HG03039 (cell line): ENCODE measurements around the gene TMEM82.

ENCODE experiments used
- ATAC-seq: cut with Tn5 transposase; IDR thresholded peaks from one replicate; pipeline ENCODE4 v1.9.1; 2021; ENCODE audit warnings: mild to moderate bottlenecking, moderate library complexity; ENCODE audit not compliant: unreplicated experiment

Gene TMEM82

DNA sequence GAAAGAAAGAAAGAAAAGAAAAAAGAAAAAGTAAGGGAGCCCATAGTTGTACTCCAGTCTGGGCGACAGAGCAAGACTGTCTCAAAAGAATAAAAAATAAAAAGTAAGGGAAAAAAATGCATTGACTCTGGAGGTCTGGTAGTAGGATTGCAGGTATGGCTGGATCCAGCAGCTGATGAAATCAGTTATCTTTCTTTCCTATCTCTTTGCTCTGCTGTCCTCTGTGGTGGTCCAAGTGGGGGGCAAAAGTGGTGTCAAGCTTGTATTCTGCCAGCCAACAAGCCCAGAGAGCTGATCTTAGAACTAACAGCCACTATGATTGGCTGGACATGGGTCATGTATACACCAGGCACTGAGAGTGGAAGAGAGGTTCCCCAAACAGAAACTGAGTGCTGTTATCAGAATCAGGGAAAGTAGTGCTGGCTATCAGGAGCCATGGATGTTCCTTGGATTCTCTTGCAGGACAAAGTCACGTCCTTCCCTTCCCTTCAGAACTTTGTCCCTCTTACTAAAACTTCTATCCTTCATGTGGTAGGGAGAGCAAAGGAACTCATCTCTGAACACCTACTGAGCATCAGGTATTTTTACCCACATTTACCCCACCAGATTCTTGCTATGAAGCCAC, 12.8 kb downstream of the TMEM82 start:
- no peak for ATAC-seq

DNA sequence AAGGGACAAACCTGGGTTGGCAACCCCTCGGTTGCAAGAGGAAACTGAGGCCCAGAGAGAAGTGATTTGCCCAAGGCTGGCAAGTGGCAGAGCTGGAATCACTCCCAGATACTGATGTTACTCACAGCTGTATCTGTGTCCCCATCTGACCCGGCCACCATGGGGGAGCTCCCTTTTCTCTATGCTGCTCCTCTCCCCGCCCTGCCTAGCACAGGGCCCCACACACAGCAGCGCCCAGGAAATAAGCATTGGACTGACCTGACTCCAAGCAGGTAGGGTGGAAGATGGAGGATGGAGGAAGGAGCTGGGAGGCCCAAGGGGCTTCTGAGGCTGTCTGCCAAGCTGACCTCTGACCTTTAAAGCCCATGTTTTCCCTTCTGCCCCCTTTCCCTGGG, 13.3 kb downstream of the TMEM82 start:
- ATAC-seq: no peak

DNA sequence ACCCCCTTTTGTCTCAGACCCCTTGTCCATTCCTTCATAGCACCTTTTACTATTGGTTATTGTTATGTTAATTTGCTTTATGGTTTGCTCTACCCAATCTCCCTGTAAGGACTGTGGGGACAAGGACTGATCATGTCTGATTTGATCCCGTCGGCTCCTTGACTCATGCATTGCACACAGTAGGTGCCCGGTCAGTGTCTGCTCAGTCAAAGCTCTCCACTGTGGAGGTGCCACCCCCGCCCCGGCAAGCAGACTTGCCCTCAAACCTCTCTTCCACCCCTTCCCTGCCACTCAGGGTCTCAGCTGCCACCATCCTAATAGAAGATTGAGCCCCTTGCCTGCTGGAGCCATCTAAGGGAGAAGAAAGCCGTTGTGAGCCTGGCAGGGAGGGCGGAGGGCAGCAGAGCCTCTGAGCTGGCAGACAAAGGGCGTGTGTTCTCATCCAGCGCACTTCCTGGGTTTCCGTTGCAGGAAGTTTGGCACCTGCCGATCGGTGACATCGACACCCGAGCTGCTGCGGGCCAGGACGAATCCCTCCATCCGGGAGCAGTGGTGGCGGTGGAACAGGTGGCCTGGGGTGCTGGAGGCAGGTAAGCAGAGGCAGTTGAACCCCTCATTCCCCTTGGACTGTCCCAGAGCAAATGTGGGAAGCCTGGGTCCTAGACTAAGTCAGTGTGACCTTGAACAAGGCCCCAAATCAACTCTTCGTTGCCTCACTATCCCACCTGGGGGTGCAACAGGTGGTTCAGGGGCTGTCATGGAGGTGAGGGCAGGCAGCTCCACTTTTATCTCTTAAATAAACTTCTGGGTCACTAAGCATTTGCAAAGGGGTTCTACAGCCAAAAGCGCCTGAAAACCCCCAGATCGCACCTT, 14.1 kb downstream of the TMEM82 start:
- ATAC-seq: no peak

DNA sequence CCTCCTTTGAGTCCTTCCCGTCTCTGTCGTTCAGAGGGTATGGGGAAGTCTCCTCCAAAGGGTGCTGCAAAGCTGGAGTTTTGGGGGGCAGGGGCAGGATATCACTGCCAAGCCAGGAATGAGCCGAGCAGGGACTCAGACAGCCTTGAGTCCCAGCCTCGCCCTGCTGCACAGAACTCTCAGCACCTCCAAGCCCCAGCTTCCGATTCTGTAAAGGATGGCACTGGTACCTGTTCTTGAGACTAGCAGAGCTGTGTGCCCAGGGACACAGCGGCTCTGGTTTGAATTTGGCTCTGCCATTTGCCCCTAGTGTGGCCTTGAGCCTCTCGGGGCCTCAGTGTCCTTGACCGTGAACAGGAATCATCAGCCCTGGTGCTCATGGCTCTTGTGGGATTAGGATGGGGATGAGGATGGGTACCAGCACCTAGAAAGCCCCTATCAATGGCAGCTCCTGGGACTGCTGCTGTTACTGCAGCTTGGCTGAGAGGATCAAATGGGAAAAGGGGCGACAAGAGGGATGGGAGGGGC, 14.8 kb downstream of the TMEM82 start:
- no peak for ATAC-seq

DNA sequence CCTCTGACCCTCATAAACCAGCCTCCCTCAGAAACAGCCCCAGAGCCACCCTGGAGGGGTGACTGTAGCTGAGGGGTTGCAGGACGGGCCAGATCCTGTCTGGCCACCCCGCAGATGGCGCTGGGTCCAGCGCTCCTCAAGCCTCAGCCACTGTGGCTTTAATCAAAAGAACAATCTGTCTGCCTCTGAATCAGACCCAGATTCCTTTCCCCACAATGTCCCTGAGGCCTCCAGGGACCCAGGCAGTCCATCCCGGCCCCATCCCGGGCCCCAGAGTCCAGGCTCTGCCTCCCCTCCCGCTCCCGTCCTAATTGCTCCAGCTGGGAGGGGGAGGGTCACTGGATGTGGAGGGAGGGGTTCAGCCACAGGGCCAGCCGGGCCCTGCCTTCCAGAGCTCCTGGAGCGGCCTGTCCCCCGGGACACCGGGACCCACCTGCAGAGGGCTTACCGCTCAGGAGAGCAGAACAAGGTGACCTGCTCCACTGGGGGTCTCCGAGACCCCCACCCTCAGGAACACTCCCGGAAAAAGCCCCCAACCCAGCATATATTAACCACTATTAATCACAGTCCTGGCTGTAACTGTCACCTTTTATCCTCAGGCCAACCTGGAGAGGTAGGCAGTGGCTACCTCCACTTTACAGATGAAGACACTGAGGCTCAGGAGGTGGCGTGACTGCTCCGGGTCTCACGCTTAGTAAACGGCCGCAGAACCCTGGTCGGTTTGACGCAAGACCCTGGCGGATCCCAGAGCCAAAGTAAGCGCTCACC, 15.5 kb downstream of the TMEM82 start:
- no peak for ATAC-seq

DNA sequence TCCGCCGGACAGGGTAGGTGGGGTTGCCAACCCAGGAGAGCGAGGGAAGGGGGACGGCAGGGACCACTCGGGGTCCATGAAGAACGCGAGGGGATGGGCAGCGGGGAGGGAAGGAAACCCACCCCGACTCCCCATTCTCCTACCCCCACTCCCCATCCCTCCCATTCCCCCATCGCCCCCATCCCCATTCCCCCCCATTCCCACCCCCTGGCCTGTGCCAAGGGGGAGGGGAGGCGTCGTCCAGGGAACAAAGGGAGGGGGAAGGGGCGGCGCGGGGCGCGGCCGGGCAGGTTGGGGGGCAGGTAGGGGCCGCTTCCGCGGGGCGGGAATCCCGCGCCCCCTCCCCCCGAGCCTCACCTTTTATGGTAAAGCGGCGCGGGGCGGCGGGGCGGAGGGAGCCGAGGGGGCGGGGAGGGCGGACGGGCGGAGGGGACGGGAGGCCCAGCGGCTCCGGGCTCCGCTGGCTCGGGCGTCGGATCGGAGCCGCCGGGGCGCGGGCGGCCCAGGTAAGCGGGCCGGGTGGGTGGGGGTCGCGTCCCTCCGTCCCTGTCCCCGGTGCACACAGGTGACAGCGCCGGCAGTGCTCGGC, 16.1 kb downstream of the TMEM82 start, which contains the start of gene FBLIM1:
FBLIM1 (plus strand) TSS at position 453 of the 589 bp plus-strand sequence. CDS start 6,189 bp downstream, outside the sequence.
- ATAC-seq: no peak

DNA sequence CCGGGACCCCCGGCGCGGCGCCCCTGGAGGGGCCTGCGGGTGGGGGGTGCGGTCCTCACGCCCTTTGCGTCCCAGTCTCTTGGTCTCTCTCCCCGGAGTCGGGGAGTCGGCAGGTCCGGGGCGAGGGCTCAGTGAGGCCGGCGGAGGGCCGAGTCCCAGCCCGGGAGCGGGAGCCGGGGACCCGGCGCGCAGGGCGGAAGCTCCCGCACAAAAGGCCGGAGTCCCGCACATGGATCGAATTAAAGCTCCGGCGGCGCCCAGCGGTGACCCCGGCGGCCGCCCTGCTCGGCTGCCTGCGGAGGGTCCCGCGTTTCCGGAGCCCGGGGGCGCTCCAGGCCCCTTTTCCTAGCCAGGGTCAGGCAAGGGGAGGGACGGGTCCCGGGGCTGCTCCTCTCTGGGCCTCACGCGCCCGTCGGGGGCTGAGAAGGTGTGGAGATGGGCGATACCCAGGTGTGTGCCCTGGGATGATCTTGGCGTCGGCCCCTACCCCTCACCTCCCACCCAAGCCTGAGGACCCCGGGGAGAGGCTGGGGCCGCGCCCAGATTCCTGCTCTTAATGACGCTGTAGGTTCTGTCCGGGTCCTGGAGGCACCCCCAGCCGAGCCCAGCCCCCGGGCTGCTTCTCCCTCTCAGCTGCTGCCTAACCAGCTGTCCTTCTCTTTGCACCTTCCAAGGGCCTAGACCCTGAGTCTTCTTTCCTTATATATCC, 16.8 kb downstream of the TMEM82 start:
- ATAC-seq: no peak

DNA sequence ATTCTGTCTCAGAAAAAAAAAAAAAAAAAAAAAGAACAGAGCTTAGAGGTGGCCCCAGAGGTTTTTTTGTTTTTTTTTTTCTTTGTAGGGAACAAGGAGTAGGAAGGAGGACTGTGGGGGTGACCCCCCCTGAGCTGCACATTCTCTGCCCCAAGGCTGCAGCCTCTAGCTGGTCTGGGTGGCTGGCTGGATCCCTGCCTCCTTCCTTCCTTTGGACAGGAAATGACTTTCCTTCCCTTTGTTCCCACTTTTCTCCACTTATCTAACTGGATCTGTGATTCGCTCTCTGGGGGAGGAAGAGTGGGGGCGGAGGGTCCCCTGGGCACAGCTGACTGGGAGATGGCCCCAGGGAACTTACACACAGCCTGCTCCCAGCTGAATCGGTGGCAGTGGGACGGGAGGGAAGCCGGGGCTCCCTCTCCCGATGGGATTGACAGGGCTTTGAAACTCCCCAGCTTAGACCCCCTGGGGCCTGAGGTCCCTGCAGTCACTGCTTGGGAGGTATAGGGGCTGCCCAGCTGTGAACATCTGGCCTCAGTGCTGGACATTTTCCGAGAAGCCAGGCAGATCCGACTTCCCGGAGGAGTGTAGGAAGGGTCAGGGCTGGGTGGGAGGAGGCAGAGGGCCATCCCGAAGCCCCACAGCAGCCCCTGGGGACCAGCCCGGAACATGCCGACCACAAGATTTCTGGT, 18.4 kb downstream of the TMEM82 start:
- no peak for ATAC-seq

DNA sequence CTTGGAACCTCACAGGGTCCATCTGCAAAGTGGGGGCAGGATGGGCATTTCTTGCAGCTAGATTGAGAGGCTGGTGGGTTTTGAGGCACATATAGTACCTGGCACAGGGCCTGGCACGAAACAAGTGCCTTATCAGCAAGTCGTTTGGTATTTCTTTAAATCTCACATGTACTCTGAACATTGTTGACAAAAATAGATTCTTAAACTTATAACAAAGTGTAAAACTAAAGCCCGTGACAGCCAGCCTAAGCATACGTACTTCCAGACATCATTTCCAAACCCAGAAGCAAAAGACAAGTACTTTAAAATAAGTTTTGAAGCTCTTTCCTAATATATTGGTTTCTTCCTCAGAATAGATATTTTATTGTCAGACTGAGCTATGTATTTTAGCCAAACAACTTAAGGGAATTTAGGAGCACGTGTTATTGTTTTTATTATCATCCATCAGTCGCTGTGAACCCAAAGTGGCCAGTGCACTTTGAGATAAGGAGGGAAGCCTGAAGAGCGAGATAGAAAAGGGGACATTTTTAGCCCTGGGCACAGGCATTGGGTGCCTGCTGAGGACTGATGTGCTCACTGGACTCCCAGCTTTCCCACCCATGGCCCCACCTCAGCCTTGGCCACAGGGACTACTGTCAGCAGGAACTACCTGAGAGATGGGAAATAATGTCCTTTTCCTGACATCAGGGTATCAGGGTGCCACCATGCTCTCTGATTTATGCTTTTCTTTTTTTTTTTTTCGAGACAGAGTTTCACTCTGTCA, 19.2 kb downstream of the TMEM82 start:
- no peak for ATAC-seq

DNA sequence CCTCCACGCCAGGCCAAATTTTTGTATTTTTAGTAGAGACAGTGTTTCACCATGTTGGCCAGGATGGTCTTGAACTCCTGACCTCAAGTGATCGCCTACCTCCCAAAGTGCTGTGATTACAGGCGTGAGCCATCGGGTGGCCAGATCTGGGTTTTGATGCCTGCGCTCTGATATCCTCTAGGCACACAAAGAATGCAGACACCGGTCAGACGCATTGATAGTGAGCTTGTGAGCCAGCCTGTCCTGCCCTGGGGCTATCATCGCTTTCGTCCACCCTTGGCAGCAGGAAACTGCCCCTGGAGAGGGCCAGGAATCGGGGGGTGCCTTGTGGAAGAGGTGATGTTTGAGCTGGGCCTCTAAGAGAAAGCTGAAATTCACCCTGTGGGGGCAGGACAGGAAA, 20.2 kb downstream of the TMEM82 start:
- no peak for ATAC-seq

DNA sequence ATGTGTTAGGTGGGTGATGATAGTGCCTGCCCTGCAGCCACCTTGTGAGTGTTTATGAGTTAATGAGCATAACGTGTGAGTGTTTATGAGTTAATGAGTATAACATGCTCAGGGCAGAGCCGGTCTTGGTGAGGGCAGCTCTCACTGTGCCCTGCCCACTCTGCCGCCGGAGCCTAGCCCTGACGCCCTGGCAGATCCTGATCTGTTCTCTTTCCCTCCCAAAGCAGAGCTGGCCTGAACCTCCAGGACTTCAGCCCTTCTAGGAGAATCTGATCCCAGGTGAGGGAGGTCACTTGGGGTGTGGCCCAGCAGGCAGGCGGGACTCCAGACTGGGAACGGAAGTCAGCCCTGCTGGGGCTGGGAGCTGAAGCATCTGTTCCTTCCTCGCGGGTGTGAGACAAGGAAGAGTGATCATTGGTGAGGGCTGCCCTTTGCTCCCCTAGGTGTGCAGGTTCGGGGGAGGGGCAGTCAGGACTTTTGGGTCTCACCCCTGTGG, 22.0 kb downstream of the TMEM82 start:
- ATAC-seq: no peak

DNA sequence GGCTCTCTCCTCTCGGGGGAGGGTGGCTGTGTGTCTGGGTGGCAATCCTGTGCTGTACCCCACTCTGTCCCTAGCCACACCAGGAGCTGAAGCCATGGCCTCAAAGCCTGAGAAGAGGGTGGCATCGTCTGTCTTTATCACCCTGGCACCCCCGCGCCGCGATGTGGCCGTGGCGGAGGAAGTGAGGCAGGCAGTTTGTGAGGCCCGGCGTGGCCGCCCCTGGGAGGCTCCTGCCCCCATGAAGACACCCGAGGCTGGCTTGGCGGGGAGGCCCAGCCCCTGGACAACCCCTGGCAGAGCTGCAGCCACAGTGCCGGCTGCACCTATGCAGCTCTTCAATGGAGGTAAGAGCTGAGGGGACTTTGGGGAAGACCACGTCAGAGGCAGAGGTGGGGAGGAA, 22.6 kb downstream of the TMEM82 start:
- ATAC-seq: no peak

DNA sequence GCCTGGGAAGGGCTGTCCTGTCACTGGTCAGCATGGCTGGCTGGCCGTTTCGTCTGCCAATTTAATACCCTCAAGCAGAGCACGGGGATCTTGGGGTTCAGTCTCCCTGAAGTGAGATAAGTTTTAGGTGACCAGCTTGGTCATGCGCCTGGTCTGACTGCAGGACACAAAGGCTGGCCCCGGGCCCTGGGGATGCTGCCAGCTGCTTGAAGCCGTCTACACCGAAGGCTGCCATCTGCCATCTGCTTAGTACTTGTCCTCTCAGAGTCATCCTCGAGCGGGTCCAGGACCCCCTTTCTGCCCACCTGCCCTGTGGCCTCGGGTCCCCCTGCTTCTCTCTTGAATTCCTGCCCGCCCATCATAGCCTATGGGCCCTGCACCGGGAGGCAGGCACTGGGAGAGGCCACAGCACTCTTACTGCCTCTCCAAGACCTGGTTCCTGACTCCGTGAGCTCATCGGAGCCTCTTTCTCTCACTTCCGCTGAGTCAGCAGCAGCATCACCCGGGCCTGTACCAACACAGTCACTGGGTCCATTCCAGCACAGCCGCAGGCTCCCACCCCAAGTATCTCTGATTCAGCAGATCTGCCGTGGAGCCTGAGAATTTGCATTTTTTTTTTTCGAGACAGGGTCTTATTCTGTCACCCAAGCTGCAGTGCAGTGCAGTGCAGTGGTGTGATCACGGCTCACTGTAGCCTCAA, 23.3 kb downstream of the TMEM82 start:
- no peak for ATAC-seq

DNA sequence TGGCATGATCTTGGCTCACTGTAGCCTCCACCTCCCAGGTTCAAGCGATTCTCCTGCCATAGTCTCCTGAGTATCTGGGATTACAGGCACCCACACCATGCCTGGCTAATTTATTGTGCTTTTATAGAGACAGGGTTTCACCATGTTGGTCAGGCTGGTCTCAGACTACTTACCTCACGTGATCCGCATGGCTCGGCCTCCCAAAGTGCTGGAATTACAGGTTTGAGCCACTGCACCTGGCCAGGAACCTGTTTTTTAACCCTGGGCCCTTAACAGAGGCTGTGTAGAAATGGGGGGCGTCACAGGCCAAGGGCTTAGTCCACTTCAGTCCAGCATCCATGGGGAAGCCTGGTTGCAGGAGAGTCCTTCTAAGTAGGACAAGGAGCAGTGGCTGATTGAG, 25.6 kb downstream of the TMEM82 start:
- no peak for ATAC-seq

DNA sequence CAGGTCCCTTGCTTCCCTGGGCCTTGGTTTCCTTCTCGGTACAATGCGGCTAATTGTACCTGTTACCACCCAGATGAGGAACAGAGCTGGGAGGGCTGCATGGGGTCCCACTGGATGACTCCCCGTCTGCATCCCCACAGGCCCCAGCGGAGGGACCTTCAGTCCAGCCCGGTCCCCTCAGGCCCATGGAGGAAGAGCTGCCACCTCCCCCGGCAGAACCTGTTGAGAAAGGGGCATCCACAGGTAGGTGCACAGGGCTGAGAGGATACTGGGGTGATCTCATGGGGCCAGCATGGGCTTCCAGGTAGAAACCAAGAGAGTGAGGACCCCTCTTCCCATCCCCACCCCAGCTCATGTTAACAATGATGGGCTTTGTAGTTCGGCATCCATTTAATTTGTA, 26.1 kb downstream of the TMEM82 start:
- ATAC-seq: no peak

DNA sequence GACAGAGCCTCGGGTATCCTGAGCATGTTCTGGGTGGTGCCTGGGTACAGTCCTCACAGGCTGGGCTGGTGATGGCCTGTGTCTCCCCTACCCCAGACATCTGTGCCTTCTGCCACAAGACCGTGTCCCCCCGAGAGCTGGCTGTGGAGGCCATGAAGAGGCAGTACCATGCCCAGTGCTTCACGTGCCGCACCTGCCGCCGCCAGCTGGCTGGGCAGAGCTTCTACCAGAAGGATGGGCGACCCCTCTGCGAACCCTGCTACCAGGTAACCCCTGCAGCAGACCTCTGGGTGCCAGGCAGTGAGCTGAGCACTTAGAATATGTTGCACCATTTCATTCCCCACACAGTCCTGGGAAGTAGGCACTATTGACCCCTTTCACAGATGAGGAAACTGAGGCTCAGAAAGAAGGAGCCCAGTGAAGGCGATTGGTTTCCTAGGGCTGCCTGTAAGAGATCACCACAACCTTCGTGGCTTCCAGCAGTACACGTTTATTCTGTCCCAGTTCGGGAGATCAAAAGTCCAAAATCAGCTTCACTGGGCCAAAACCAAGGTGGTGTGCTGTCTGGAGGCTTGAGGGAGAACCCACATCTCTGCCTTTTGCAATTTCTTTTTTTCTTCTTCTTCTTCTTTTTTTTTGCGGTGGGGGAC, 28.1 kb downstream of the TMEM82 start:
- ATAC-seq: no peak

DNA sequence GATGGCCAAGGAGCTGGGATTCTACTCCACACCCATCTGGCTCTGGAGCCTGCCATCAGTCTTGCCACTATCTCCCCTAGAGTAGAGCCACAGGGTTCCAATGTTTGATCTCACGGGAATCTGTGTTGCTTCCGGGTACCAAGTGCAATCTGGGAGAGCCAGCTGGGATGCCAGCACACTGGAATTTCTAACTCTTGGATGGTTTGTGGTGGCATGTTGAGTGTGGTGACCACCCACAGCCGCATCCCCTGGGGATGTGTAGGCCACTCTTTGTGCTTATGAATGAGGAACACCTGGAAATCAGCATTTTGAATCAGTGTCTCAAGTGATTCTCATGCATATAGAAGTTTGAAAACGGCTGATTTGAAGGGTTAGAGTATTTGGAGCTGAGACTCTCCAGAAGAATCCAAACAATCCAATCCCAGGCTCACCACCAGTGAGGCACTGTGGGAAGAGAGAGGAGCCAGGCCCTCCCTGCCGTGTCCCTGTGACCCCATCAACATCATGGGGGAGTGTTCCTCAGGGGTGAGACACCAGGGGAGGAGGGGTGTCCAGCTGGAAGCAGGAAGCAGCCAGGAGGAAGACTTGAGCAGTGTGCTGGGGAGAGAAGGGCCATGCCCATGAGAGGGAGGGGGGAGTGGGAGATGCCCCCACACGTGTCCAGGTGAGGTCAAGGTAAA, 29.7 kb downstream of the TMEM82 start:
- no peak for ATAC-seq
